Subcutaneous abdominal adipose tissue (tissue), 5 donors: ENCODE results near the gene HTR1A.

Experiments used
- H3K27ac ChIP-seq: one replicate; pipeline ENCODE4 v1.7.0; 2013; ENCODE audit warnings: low read depth, mild to moderate bottlenecking, inconsistent platforms, low read length, moderate library complexity
- H3K27me3 ChIP-seq, 5 donors: one replicate each; pipeline ENCODE4 v1.7.0; 2013; ENCODE audit warnings: low read length in 5 of 5, inconsistent platforms in 1 of 5; ENCODE audit not compliant: control insufficient read depth in 5 of 5, insufficient read depth in 4 of 5
- H3K36me3 ChIP-seq, 5 donors: one replicate each; pipeline ENCODE4 v1.7.0; 2013; ENCODE audit warnings: low read length in 5 of 5; ENCODE audit not compliant: control insufficient read depth in 5 of 5, insufficient read depth in 5 of 5
- H3K4me1 ChIP-seq, 5 donors: one replicate each; pipeline ENCODE4 v1.7.0; 2013; ENCODE audit warnings: low read length in 5 of 5, mild to moderate bottlenecking in 3 of 5, moderate library complexity in 1 of 5; ENCODE audit not compliant: control insufficient read depth in 5 of 5, insufficient read depth in 5 of 5
- H3K4me3 ChIP-seq, 5 donors: one replicate each; pipeline ENCODE4 v1.7.0; 2013; ENCODE audit warnings: low read length in 5 of 5, low read depth in 1 of 5
- H3K9ac ChIP-seq, 5 donors: one replicate each; pipeline ENCODE4 v1.7.0; 2013; ENCODE audit warnings: low read length in 5 of 5, mild to moderate bottlenecking in 4 of 5, moderate library complexity in 3 of 5
- H3K9me3 ChIP-seq, 5 donors: one replicate each; pipeline ENCODE4 v1.7.0; 2013; ENCODE audit warnings: low read length in 5 of 5; ENCODE audit not compliant: control insufficient read depth in 5 of 5
- donor health status: healthy.
- donor health status: healthy.
- donor health status: healthy.
- donor health status: healthy.
- donor health status: healthy.

HTR1A gene

DNA sequence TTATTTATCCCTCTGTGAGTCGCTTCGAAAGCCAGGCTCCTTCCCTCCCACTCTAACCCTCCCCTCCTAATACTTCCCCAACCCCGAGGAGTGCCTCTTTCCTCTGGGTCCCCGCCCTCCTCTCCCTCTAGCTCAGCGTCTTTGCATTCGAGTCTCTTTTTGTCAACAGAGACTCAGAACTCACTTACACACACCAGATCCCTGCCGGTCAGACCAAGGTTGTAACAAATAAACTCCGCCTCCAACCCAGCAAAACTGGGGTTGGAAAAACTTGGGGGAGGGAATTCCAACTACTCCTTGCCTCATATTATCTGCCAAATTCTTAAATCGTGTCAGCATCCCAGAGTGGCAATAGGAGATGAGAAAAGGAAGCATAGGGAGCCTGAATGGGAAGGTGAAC lies at the start of gene HTR1A:
HTR1A (minus strand) TSS at position 167 of the 400 bp plus-strand sequence. CDS start 726 bp downstream, outside the sequence.
- Histone ChIP-seq H3K27me3 (peaks cover 31 to 35% (median 32%) of the 10 kb centered on the region in 5 donors), H3K27ac (no peak within 1 kb of the TSS), H3K36me3 (no peaks in the 10 kb centered on the region), H3K4me1 (no peaks in the 10 kb centered on the region), H3K9ac (no peak within 1 kb of the TSS), H3K4me3 (peak within 1 kb of the TSS in 1 of 5 donors; percentile 7), H3K9me3 (peaks cover 0 to 13% (median 3%) of the 10 kb centered on the region in 5 donors)

- Histone ChIP-seq H3K27ac (no peak overlapping the region), H3K9ac (no peak overlapping the region), H3K36me3 (no peaks in the 10 kb centered on the region), H3K4me1 (no peaks in the 10 kb centered on the region), H3K9me3 (peaks cover 0 to 3% (median 0%) of the 10 kb centered on the region in 5 donors), H3K4me3 (no peak overlapping the region), H3K27me3 (no peaks in the 10 kb centered on the region)
Measured at GRCh38 chr5:64003966-64004365, 41.7 kb upstream of the HTR1A start.

DNA sequence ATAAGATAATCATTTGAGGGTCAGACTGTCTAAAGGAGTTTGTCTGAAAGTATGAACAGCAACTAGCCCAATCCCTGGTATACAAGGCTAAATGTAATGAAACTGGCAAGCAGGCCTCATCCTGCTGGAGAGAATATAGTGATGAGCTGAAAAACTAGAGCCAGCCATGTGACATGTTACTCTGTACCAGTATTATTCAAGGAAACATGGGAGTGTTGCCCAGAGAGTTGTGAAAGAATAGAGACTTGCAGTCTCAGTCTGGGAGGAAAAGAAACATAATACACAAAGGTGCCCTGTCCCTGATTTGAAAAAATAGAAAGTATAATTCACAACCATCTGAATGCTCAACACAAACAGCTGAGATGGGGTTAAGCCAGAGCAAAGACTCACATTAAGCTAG lies 37.9 kb upstream of the HTR1A start:
- no peak overlapping the region for H3K27ac ChIP-seq
- no peaks in the 10 kb centered on the region for H3K36me3 ChIP-seq
- no peak overlapping the region for H3K9ac ChIP-seq
- no peaks in the 10 kb centered on the region for H3K27me3 ChIP-seq
- H3K9me3 ChIP-seq: no peaks in the 10 kb centered on the region
- no peaks in the 10 kb centered on the region for H3K4me1 ChIP-seq
- no peak overlapping the region for H3K4me3 ChIP-seq

DNA sequence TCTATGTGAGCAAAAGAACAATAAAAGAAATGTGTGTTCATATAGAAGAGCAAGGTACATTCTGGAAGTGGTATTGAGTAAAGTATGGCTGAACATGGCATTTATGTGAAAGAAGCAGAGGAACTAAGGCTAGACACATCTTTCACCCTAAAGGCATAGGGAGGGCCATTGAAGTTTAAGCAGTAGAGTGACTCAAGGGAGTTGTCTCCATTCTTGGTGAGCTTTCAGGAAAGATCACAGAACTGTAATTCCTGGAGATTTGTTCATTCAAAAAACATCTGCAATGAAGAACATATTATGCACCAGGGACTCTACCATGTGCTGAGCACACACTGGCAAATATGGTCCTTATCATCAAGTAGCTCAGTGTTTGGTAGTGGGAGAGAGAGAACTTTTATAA lies 24.8 kb upstream of the HTR1A start:
- Histone ChIP-seq H3K36me3 (no peaks in the 10 kb centered on the region), H3K9ac (no peak overlapping the region), H3K4me3 (no peak overlapping the region), H3K9me3 (no peaks in the 10 kb centered on the region), H3K4me1 (no peaks in the 10 kb centered on the region), H3K27ac (no peak overlapping the region), H3K27me3 (no peaks in the 10 kb centered on the region)

DNA sequence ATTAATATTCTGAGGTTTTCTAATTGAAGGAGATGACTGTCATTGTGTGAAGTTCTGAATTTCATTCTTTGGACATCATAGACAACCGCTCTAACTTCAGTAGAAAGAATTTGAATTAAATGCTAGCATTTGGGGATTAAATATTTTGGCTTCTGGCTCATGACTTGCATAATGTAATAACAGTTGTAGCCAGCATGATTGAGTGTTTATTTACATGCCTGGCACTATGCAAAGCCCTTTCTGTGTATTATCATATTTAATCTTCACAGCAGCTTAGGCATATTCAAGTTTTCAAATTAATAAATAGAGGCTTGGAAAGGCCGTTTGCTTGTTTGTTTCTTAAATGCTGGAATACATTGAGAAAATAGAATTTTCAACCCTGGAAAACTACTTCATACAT lies 19.6 kb upstream of the HTR1A start:
- no peak overlapping the region for H3K4me3 ChIP-seq
- no peaks in the 10 kb centered on the region for H3K4me1 ChIP-seq
- H3K9ac ChIP-seq: no peak overlapping the region
- H3K9me3 ChIP-seq: no peaks in the 10 kb centered on the region
- H3K27me3 ChIP-seq: no peaks in the 10 kb centered on the region
- no peak overlapping the region for H3K27ac ChIP-seq
- no peaks in the 10 kb centered on the region for H3K36me3 ChIP-seq

DNA sequence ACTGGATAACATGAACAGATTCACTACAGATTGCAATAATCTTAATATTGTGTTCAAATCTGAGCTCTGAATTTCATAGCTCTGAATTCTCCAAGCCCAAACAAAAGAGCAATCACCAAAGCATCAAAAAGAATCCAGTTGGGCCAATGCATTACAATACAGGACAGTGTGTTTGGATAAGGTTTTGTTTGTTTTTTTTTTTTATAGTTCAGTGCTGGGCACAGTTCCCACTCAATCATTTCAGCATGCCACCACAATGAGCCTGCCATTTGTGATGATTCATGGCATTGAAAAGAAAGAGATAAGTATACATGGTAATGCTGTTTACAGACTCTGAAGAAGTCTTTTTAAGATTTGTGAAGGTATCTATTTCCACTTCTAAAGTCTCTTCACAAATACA lies 1.7 kb upstream of the HTR1A start:
- no peak overlapping the region for H3K4me3 ChIP-seq
- no peaks in the 10 kb centered on the region for H3K36me3 ChIP-seq
- peaks cover 27 to 35% (median 31%) of the 10 kb centered on the region in 5 donors for H3K27me3 ChIP-seq
- no peaks in the 10 kb centered on the region for H3K4me1 ChIP-seq
- H3K27ac ChIP-seq: no peak overlapping the region
- H3K9ac ChIP-seq: no peak overlapping the region
- H3K9me3 ChIP-seq: peaks cover 0 to 13% (median 3%) of the 10 kb centered on the region in 5 donors

DNA sequence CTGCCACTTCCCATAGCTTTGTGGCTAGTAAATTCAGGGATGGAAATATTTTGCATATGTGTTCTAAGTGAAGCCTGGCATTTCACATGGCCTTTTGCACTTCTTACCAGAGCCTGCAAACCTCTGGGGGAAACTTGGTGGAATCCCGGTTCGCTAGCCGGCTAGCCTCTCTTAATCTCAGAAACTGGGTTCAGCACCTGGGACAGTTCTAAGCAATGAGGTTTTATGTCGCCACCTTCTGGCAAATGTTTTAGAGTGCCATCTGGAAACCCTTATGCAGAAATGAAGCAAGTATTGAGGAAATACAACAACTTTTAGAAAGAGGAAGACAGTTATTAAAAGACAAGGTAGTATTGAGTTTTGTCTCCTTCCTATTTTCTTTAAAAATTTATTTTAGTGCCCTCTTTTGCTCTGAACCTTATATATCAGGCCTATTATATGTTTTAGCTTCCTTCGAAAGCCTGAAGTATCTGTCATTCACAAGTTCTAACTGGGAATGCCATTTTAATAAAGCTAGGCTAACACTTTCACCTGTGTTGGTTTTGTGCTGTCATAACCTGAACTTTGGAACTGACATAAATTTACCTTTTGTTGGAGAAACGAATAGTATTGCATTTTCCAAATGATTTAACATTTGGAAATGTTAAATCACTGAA lies 963 bp upstream of the HTR1A start:
- Histone ChIP-seq H3K4me1 (no peaks in the 10 kb centered on the region), H3K4me3 (no peak overlapping the region), H3K36me3 (no peaks in the 10 kb centered on the region), H3K27me3 (peaks cover 31 to 35% (median 32%) of the 10 kb centered on the region in 5 donors), H3K27ac (no peak overlapping the region), H3K9ac (no peak overlapping the region), H3K9me3 (peaks cover 0 to 13% (median 3%) of the 10 kb centered on the region in 5 donors)

GRCh38 chr5:63961598-63962161 lies 565 bp downstream of the HTR1A start:
- Histone ChIP-seq H3K9ac (no peak overlapping the region), H3K4me3 (peak overlapping the region in 1 of 5 donors; percentile 7), H3K4me1 (no peaks in the 10 kb centered on the region), H3K36me3 (no peaks in the 10 kb centered on the region), H3K27ac (no peak overlapping the region), H3K27me3 (peaks cover 31 to 35% (median 32%) of the 10 kb centered on the region in 5 donors), H3K9me3 (peaks cover 0 to 13% (median 3%) of the 10 kb centered on the region in 5 donors)

GRCh38 chr5:63961125-63961597 lies 1.1 kb downstream of the HTR1A start:
- peaks cover 0 to 13% (median 3%) of the 10 kb centered on the region in 5 donors for H3K9me3 ChIP-seq
- H3K27ac ChIP-seq: no peak overlapping the region
- no peaks in the 10 kb centered on the region for H3K4me1 ChIP-seq
- peaks cover 31 to 35% (median 32%) of the 10 kb centered on the region in 5 donors for H3K27me3 ChIP-seq
- H3K9ac ChIP-seq: no peak overlapping the region
- H3K4me3 ChIP-seq: peak overlapping the region in 1 of 5 donors; percentile 7
- no peaks in the 10 kb centered on the region for H3K36me3 ChIP-seq

DNA sequence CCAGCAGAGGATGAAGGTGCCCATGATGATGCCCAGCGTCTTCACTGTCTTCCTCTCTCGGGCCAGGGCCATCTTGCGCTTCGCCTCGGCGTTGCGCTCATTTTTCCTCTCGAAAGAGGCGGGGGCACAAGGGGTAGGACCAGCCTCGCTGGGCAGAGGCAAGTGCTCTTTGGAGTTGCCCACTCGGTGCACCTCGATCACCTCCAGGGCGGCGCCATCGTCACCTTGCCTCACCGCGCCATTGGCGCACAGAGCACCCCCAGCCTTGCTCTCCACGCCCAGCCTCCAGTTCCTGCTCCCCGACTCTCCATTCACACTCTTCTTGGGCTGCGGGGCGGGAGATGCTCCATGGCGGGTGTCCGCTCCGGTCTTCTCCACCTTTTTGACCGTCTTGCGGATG lies 1.6 kb downstream of the HTR1A start:
- peaks cover 31 to 35% (median 32%) of the 10 kb centered on the region in 5 donors for H3K27me3 ChIP-seq
- no peaks in the 10 kb centered on the region for H3K4me1 ChIP-seq
- no peak overlapping the region for H3K27ac ChIP-seq
- no peak overlapping the region for H3K9ac ChIP-seq
- H3K4me3 ChIP-seq: no peak overlapping the region
- H3K36me3 ChIP-seq: no peaks in the 10 kb centered on the region
- peaks cover 0 to 13% (median 3%) of the 10 kb centered on the region in 5 donors for H3K9me3 ChIP-seq
